HL-60/S4 treated with phorbol 12-myristate 13-acetate at 8.2 ng/mL for 4 days and 3 days (cell line): ENCODE measurements around the gene METRNL.
"Not testable (repeated sequence)": the region's sequence is repeated elsewhere in the genome, so short reads cannot be mapped to it uniquely, and the experiment has no call there.

Source experiments
- in situ Hi-C: fragments of 300-500 bp; cut with MboI; formaldehyde crosslinking; loops from 2 replicates; pipeline ENCODE4 v1.15.0; 2022; ENCODE audit warnings: low sequenced_read_pairs

METRNL gene

GRCh38 chr17:83079352-83079747 is at the start of gene METRNL:
Gene METRNL (plus strand): TSS chr17:83079609. CDS start chr17:83079816, 207 bp downstream.
- in situ Hi-C loops = no loop called here

GRCh38 chr17:83030432-83030831 is 49.0 kb upstream of the METRNL start:
- in situ Hi-C loops = no loop called here

- in situ Hi-C loops = no loop called here
Measured at GRCh38 chr17:83031321-83031945, 48.0 kb upstream of the METRNL start.

- in situ Hi-C loops = not testable (repeated sequence)
Measured at GRCh38 chr17:83031946-83032451, 47.4 kb upstream of the METRNL start.

- in situ Hi-C loops = no loop called here
Measured at GRCh38 chr17:83032781-83033180, 46.6 kb upstream of the METRNL start.

GRCh38 chr17:83034525-83034924 is 44.9 kb upstream of the METRNL start:
- in situ Hi-C loops = no loop called here

GRCh38 chr17:83035722-83036121 is 43.7 kb upstream of the METRNL start:
- in situ Hi-C loops = no loop called here

GRCh38 chr17:83036193-83036592 is 43.2 kb upstream of the METRNL start:
- in situ Hi-C loops = no loop called here

GRCh38 chr17:83036666-83037065 is 42.7 kb upstream of the METRNL start:
- in situ Hi-C loops = no loop called here

- in situ Hi-C loops = no loop called here
Measured at GRCh38 chr17:83037084-83037873, 42.1 kb upstream of the METRNL start.

- in situ Hi-C loops = no loop called here
Measured at GRCh38 chr17:83037874-83038165, 41.6 kb upstream of the METRNL start.

GRCh38 chr17:83038983-83039382 is 40.4 kb upstream of the METRNL start:
- in situ Hi-C loops = not testable (repeated sequence)

GRCh38 chr17:83041305-83041704 is 38.1 kb upstream of the METRNL start:
- in situ Hi-C loops = no loop called here

- in situ Hi-C loops = no loop called here
Measured at GRCh38 chr17:83042522-83043158, 36.8 kb upstream of the METRNL start.

GRCh38 chr17:83044479-83044878 is 34.9 kb upstream of the METRNL start:
- in situ Hi-C loops = not testable (repeated sequence)

- in situ Hi-C loops = no loop called here
Measured at GRCh38 chr17:83046448-83047181, 32.8 kb upstream of the METRNL start.

- in situ Hi-C loops = no loop called here
Measured at GRCh38 chr17:83047182-83047478, 32.3 kb upstream of the METRNL start.

GRCh38 chr17:83047818-83048475 is 31.5 kb upstream of the METRNL start:
- in situ Hi-C loops = not testable (repeated sequence)

GRCh38 chr17:83050651-83051395 is 28.6 kb upstream of the METRNL start:
- in situ Hi-C loops = no loop called here
